Peyer's patch (tissue), 4 donors: ENCODE results near the gene EYA4. TPM values are rescaled to one million over a fixed set of nuclear protein-coding genes. Genes with fewer than 3 reads are reported as not detected.

ENCODE experiments used
- DNase-seq, 3 donors: peaks; one replicate each; pipeline ENCODE4 v3.0.0-alpha.2; 2017 to 2019
- H3K27ac ChIP-seq, 4 donors: fragments of 200-600 bp; sonication (generic); one replicate each; pipeline ENCODE4 v1.5.1; 2016 to 2019
- H3K27me3 ChIP-seq, 2 donors: fragments of 200-600 bp; sonication (generic); one replicate each; pipeline ENCODE4 v1.5.1; 2019
- H3K36me3 ChIP-seq, 3 donors: fragments of 200-600 bp; sonication (generic); one replicate each; pipeline ENCODE4 v1.5.1; 2016 to 2019
- H3K4me1 ChIP-seq, 4 donors: fragments of 200-600 bp; sonication (generic); one replicate each; pipeline ENCODE4 v1.5.1; 2016 to 2019
- H3K4me3 ChIP-seq, 4 donors: fragments of 200-600 bp; sonication (generic); 1 replicate in 3 of 4; 2 replicates in 1 of 4; pipeline ENCODE4 v1.5.1; 2016 to 2019; ENCODE audit warnings: mild to moderate bottlenecking in 1 of 4
- H3K9me3 ChIP-seq, 4 donors: fragments of 200-600 bp; sonication (generic); one replicate each; pipeline ENCODE4 v1.5.1; 2016 to 2019; ENCODE audit warnings: mild to moderate bottlenecking in 1 of 4
- POLR2A ChIP-seq, 2 donors: fragments of 450-650 bp; IDR thresholded peaks; one replicate each; pipeline ENCODE4 v1.5.1; 2017; ENCODE audit warnings: antibody characterized with exemption in 2 of 2, mild to moderate bottlenecking in 2 of 2, moderate library complexity in 2 of 2
- total RNA-seq, 4 donors: library from RNA; depleted of rRNA; stranded (reverse); fragments of >200 nt; gene quantifications; one replicate each; pipeline ENCODE4 v1.1.0, GENCODE V29; 2016
- TF ChIP-seq, protein P1 (sequence below), 6 experiments: fragments of 450-650 bp in 4 of 6; fragments of 200-600 bp in 2 of 6; sonication (generic) in 1 of 6; IDR thresholded peaks; one replicate each; pipeline ENCODE4 v1.5.1; 2017 to 2019; ENCODE audit warnings: antibody characterized with exemption in 6 of 6, mild to moderate bottlenecking in 3 of 6, moderate library complexity in 1 of 6

Gene EYA4
- total RNA-seq, 4 donors from 2014 or later = 0.19 to 3.3 (median 1.3) TPM; not detected in 1

DNA sequence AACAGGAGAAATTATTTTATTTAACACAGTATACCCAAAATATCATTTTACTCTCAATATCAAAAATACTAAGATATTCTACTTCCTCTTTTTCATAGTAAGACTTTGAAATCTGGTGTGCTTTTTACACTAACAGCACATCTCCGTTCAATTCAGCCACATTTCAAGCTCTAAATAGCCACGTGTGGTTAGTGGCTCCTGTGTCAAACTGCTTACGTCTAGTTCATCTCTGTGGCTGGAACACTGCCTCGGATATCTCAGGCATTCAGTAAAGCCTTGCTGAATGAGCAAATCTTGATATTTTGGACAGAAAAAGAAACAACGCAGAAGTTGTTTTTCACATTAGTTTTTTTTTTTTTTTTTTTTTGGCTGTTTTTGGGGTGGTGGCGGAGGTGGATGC lies 136.1 kb downstream of the EYA4 start:
- Histone ChIP-seq H3K4me3 (no peak overlapping the region), H3K9me3 (no peaks in the 10 kb centered on the region), H3K4me1 (no peaks in the 10 kb centered on the region), H3K36me3 (no peaks in the 10 kb centered on the region), H3K27ac (no peak overlapping the region), H3K27me3 (no peaks in the 10 kb centered on the region)
- no peak for TF ChIP-seq POLR2A (IDR thresholded peaks at IDR 0.05)
- TF ChIP-seq, protein P1, sequence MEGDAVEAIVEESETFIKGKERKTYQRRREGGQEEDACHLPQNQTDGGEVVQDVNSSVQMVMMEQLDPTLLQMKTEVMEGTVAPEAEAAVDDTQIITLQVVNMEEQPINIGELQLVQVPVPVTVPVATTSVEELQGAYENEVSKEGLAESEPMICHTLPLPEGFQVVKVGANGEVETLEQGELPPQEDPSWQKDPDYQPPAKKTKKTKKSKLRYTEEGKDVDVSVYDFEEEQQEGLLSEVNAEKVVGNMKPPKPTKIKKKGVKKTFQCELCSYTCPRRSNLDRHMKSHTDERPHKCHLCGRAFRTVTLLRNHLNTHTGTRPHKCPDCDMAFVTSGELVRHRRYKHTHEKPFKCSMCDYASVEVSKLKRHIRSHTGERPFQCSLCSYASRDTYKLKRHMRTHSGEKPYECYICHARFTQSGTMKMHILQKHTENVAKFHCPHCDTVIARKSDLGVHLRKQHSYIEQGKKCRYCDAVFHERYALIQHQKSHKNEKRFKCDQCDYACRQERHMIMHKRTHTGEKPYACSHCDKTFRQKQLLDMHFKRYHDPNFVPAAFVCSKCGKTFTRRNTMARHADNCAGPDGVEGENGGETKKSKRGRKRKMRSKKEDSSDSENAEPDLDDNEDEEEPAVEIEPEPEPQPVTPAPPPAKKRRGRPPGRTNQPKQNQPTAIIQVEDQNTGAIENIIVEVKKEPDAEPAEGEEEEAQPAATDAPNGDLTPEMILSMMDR (IDR thresholded peaks at IDR 0.05) = no peak
- DNase-seq = no peak

DNA sequence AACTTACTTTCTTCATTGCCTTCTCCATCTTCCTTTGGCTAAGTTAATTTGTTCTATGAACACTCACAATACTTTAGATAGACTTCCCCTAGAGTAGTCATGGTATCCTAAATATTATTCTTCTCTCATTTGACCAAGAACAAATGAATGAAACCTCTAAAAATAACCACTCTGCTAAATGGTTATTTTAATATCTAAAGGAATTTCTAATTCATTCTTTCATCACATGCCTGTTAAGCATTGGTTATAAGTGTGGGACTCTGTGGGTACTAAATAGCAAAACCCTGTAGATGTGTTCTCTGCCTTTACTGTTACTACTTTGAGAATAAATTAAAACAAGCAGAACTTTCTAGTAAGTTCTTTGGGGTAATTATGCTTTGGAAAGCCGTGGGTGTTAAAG lies 138.9 kb downstream of the EYA4 start:
- H3K27ac ChIP-seq = no peak overlapping the region
- H3K4me1 ChIP-seq = no peaks in the 10 kb centered on the region
- H3K27me3 ChIP-seq = no peaks in the 10 kb centered on the region
- DNase-seq = no peak
- no peaks in the 10 kb centered on the region for H3K9me3 ChIP-seq
- no peaks in the 10 kb centered on the region for H3K36me3 ChIP-seq
- no peak overlapping the region for H3K4me3 ChIP-seq
- no peak for TF ChIP-seq POLR2A (IDR thresholded peaks at IDR 0.05)
- TF ChIP-seq, protein P1 (IDR thresholded peaks at IDR 0.05) = no peak

DNA sequence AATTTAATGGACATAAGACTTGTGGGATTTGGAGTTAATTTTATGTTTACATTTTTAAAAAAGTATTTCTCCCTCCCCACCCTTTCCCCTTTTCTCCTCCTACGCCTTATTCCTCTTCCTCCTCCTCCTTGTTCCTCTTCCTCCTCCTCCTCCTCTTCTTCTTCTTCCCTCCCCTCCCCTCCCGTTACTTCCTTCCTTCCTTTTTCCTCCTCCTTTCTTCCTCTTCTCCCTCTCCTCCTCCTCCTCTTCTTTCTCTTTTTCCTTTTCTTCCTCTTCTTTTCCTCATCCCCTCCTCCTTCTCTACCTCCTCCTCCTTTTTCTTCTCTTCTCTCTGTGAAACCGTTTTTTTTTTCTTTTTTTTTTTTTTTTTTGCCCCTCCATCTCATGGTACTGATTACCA lies 139.6 kb downstream of the EYA4 start:
- no peak overlapping the region for H3K27ac ChIP-seq
- no peaks in the 10 kb centered on the region for H3K36me3 ChIP-seq
- no peaks in the 10 kb centered on the region for H3K9me3 ChIP-seq
- no peaks in the 10 kb centered on the region for H3K27me3 ChIP-seq
- DNase-seq = no peak
- TF ChIP-seq, protein P1 (IDR thresholded peaks at IDR 0.05) = no peak
- no peak for TF ChIP-seq POLR2A (IDR thresholded peaks at IDR 0.05)
- no peaks in the 10 kb centered on the region for H3K4me1 ChIP-seq
- no peak overlapping the region for H3K4me3 ChIP-seq

DNA sequence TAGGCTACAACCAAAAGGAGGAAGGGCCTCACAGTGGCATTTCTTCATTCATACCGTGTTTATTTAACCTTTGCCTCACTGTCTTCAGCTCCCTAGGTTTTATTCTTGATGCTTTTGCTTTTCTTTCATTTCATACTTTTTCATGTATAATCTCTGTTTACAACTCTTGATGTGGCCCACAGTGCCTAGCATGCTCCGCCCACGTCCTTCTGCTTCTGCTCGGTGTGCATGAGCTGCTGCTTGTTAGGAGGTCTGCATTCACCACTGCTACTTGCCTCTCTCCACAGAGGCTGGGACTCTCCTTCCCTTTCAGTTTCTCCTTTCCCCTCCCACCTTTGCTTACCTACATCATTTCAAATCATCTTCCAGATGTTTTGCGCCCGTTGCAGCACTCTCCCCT lies 147.6 kb downstream of the EYA4 start:
- H3K27ac ChIP-seq = no peak overlapping the region
- no peaks in the 10 kb centered on the region for H3K4me1 ChIP-seq
- H3K27me3 ChIP-seq = no peaks in the 10 kb centered on the region
- no peaks in the 10 kb centered on the region for H3K36me3 ChIP-seq
- TF ChIP-seq POLR2A (IDR thresholded peaks at IDR 0.05) = no peak
- TF ChIP-seq, protein P1 (IDR thresholded peaks at IDR 0.05) = no peak
- H3K4me3 ChIP-seq = no peak overlapping the region
- H3K9me3 ChIP-seq = no peaks in the 10 kb centered on the region
- DNase-seq = no peak

DNA sequence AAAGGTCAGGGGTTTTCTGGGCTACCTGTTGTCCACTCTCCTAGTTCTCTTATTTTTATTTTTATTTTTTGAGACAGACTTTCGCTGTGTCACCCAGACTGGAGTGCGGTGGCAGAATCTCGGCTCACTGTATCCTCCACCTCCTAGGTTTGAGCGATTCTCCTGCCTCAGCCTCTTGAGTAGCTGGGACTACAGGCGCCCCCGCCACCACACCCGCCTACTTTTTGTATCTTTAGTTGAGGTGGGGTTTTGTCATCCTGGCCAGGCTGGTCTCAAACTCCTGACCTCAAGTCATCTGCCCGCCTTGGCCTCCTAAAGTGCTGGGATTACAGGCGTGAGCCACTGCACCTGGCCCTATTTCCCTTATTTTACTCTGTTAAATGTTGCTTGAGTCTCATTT lies 149.0 kb downstream of the EYA4 start:
- no peaks in the 10 kb centered on the region for H3K36me3 ChIP-seq
- no peak overlapping the region for H3K27ac ChIP-seq
- no peak for DNase-seq
- no peaks in the 10 kb centered on the region for H3K9me3 ChIP-seq
- H3K27me3 ChIP-seq = no peaks in the 10 kb centered on the region
- H3K4me3 ChIP-seq = no peak overlapping the region
- no peaks in the 10 kb centered on the region for H3K4me1 ChIP-seq
- no peak for TF ChIP-seq POLR2A (IDR thresholded peaks at IDR 0.05)
- TF ChIP-seq, protein P1 (IDR thresholded peaks at IDR 0.05) = no peak

DNA sequence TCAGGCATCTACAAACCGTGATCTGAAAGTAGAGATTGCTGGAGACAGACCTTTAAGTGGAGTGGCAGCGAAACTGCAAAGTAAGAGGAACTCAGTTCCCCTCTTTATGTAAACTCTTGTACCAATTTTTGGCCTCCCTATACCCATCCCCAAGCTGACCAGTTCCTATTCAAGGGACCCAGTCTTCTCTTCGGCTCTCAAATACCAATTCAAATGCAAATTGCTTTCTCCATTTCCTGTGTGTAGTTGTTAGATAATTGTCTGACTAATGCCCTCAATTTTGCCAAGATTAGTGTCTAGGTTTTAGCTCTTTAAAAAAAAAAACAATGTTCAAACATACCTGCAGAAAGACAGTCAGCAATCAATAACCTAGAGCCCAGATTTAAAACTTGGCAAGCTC lies 150.9 kb downstream of the EYA4 start:
- Histone ChIP-seq H3K9me3 (no peaks in the 10 kb centered on the region), H3K27me3 (no peaks in the 10 kb centered on the region), H3K36me3 (no peaks in the 10 kb centered on the region), H3K27ac (no peak overlapping the region), H3K4me1 (no peaks in the 10 kb centered on the region), H3K4me3 (no peak overlapping the region)
- no peak for DNase-seq
- TF ChIP-seq, protein P1 (IDR thresholded peaks at IDR 0.05) = no peak
- no peak for TF ChIP-seq POLR2A (IDR thresholded peaks at IDR 0.05)
